Pancreas (tissue), 10 donors: ENCODE results near the gene LINGO1. TPM values are rescaled to one million over a fixed set of nuclear protein-coding genes. Genes with fewer than 3 reads are reported as not detected.

ENCODE experiments used
- ATAC-seq, 4 donors: fragments of 200-7000 bp; cut with Tn5 transposase; one replicate each; pipeline versions ENCODE4 v1.8.0 to v1.9.1; 2020; ENCODE audit warnings: mild to moderate bottlenecking in 4 of 4, moderate library complexity in 4 of 4
- DNase-seq, 6 donors: peaks; one replicate each; pipeline ENCODE4 v3.0.0-alpha.2; 2020
- FAIRE-seq: peaks from 2 replicates; lab custom pipeline; 2012; peaks lifted over from hg19 to GRCh38; lab: Jason Lieb, UNC
- H3K27ac ChIP-seq, 4 donors: fragments of 200-600 bp; sonication (generic); 1 replicate in 3 of 4; 2 replicates in 1 of 4; pipeline versions ENCODE4 v1.5.0 to v1.8.0; 2020
- H3K27me3 ChIP-seq, 4 donors: fragments of 200-600 bp; one replicate each; pipeline ENCODE4 v1.8.0; 2021
- H3K36me3 ChIP-seq, 3 donors: fragments of 200-600 bp; sonication (generic) in 1 of 3; one replicate each; pipeline versions ENCODE4 v1.5.0 to v1.8.0; 2020 to 2021
- H3K4me1 ChIP-seq, 3 donors: fragments of 200-600 bp; one replicate each; pipeline ENCODE4 v1.8.0; 2021
- H3K4me3 ChIP-seq, 4 donors: fragments of 200-600 bp; sonication (generic) in 2 of 4; one replicate each; pipeline versions ENCODE4 v1.5.0 to v1.8.0; 2020 to 2021
- H3K9me3 ChIP-seq, 4 donors: fragments of 200-600 bp; one replicate each; pipeline ENCODE4 v1.8.0; 2021
- WGBS, 2 donors: extraction: QIAGEN DNeasy Blood & Tissue Kit; methylation state at CpG; one replicate each; pipeline ENCODE4 v1.1.7; 2013; 5-methylcytosine and 5-hydroxymethylcytosine counted together
- intact Hi-C, 3 donors: fragments of 100-400 bp; cut with DNase I; formaldehyde crosslinking; loops; one replicate each; pipeline versions ENCODE4 v1.11.1 to v1.14.2; 2022
- polyA plus RNA-seq, 2 donors: library from polyadenylated mRNA; stranded (reverse); fragments of 200-250 nt; gene quantifications; one replicate each; pipeline ENCODE4 v1.2.3, GENCODE V29; 2013
- total RNA-seq, 6 donors: library from RNA; stranded (reverse); fragmentation: NEBNext Ultra II Directional in 4 of 6; extraction: Animal tissue kit (Norgen Biotek cat#: 25700) in 4 of 6; gene quantifications; one replicate each; pipeline versions ENCODE4 v1.2.1 to v1.2.4, GENCODE V29; 2021 to 2023
- TF ChIP-seq, protein P1 (sequence below), 4 donors: fragments of 200-600 bp; sonication (generic) in 3 of 4; IDR thresholded peaks; one replicate each; pipeline versions ENCODE4 v1.5.0 to v1.8.0; 2021; ENCODE audit warnings: antibody characterized with exemption in 4 of 4
- donor health status: healthy with polysubstance abuse.
- donor health status: DM: no; HTN: no; CAD: no; lungs with moderate emphysema.
- donor health status: DM: no; HTN: no; CAD: no.
- donor health status: control.
- donor health status: control.
- donor health status: Bipolar disorder and iron deficiency.
- donor health status: DM: yes; HTN: yes; CAD: no.
- donor health status: DM: no; HTN: no; CAD: no.
- donor health status: DM: no; HTN: no; CAD: no.
- donor health status: DM: yes; HTN: yes; CAD: no.

Gene LINGO1
- total and polyA plus RNA-seq, 8 donors: 0.80 to 3.0 (median 1.7) TPM

DNA sequence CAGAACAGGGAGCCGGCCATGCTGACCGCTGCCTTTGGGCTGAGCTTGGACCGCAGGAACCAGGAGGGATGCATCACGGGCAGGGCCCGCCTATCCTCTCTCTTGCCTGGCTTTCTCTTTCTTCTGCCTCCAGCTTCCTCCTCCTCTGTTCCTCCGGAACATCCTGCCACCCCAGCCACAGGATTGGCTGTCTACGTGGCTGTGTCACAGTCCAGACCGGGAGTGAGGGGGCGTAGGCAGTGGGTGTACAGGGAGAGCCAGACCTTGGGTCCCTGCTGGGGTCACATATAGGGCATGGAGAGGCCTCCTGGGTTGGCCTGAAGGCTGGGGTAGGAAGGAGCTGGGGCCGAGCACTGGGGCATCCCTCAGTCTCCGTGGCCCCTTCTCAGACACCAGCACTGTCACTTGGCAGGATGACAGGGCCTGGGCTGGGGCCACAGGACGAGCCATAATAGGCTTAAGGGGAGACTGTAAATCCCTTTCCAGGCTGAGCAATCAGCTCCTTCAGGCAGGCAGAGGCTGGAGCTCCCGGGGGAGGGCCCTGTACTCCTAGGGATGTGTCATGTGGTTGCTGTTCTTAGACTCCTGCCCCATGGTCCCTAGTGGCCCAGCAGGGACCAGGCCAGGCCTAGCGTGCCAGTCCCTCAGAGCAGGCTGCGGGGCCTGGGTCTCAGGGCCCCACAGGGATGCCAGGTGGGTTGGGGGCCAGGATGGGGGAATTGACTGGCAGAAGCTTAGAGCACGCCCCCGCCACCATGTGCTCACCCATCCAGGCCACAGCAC is 25.4 kb downstream of the LINGO1 start:
- Histone ChIP-seq H3K9me3 (no peaks in the 10 kb centered on the region), H3K27ac (no peak overlapping the region), H3K4me3 (no peak overlapping the region), H3K27me3 (no peaks in the 10 kb centered on the region), H3K4me1 (no peaks in the 10 kb centered on the region), H3K36me3 (no peaks in the 10 kb centered on the region)
- ATAC-seq (peak in 1 of 4 donors; percentile 56), DNase-seq (no peak), FAIRE-seq (no peak)
- TF ChIP-seq, protein P1, sequence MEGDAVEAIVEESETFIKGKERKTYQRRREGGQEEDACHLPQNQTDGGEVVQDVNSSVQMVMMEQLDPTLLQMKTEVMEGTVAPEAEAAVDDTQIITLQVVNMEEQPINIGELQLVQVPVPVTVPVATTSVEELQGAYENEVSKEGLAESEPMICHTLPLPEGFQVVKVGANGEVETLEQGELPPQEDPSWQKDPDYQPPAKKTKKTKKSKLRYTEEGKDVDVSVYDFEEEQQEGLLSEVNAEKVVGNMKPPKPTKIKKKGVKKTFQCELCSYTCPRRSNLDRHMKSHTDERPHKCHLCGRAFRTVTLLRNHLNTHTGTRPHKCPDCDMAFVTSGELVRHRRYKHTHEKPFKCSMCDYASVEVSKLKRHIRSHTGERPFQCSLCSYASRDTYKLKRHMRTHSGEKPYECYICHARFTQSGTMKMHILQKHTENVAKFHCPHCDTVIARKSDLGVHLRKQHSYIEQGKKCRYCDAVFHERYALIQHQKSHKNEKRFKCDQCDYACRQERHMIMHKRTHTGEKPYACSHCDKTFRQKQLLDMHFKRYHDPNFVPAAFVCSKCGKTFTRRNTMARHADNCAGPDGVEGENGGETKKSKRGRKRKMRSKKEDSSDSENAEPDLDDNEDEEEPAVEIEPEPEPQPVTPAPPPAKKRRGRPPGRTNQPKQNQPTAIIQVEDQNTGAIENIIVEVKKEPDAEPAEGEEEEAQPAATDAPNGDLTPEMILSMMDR (IDR thresholded peaks at IDR 0.05): no peak
- WGBS, 2 donors: 85 to 89% methylated on average over 17 of the region's 17 CpGs
- intact Hi-C loops: loop anchor here in 1 of 3 donors (10.0 kb wide), 1 partner anchor 63 kb away; no protein-coding TSS in a partner anchor

DNA sequence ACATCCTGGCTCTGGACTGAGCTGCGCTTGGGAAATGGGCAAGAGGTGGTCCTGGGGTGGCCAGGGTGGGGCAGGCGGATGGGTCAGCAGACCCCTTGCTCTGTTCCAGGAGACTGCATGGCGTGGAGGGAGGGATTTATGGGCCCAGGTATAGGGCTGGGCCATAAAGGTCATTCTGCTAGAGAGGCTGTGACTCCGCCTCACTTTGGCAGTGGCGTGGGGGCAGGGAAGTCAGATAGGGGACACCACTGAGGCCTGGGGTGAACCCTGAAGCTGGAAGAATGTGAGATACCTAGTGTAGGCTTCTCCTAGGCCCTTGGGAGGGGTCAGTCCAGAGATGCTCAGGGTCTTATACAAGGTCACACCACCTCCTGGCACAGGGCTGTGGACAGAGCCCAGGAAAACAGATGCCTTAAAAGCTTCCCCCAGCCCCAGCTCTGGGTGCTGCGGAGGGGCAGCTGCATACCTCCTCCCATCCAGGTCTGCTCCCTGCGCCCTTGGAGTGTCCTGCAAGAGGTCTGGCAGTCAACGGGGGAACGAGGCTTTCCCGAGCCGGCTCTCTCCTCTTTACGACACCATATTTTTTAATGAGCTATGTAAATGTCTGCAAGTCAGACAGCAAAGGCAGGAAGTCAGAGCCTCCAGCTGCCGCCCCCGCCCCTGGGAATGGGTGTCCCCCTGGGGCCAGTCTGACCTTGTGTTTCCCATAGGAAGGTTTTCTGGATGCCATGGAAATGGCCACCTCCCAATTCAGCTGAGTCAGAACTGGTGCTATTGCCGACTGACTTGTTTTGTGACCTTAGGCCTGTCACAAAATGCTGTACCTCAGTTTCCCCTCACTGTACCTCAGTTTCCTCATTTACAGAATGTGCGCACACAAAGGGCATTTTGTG is 26.3 kb downstream of the LINGO1 start:
- no peak overlapping the region for H3K27ac ChIP-seq
- FAIRE-seq (no peak), DNase-seq (no peak)

GRCh38 chr15:77605547-77605946 is 27.2 kb downstream of the LINGO1 start:
- TF ChIP-seq, protein P1 (IDR thresholded peaks at IDR 0.05): no peak
- no peaks in the 10 kb centered on the region for H3K9me3 ChIP-seq
- intact Hi-C loops: loop anchor here in 1 of 3 donors (10.0 kb wide), 1 partner anchor 61 kb away; no protein-coding TSS in a partner anchor
- 39 to 40% methylated on average over 6 of the region's 6 CpGs for WGBS, 2 donors
- no peaks in the 10 kb centered on the region for H3K27me3 ChIP-seq
- ATAC-seq (peak in 1 of 4 donors; percentile 42), FAIRE-seq (no peak), DNase-seq (peak in 3 of 6 donors; percentile 26 to 57 (median 34))
- H3K36me3 ChIP-seq: no peaks in the 10 kb centered on the region
- H3K27ac ChIP-seq: no peak overlapping the region
- no peaks in the 10 kb centered on the region for H3K4me1 ChIP-seq
- no peak overlapping the region for H3K4me3 ChIP-seq

More for the DNA sequence above, 26.3 kb downstream of the LINGO1 start:
- Histone ChIP-seq H3K4me3 (no peak overlapping the region), H3K36me3 (no peaks in the 10 kb centered on the region), H3K27me3 (no peaks in the 10 kb centered on the region), H3K4me1 (no peaks in the 10 kb centered on the region), H3K9me3 (no peaks in the 10 kb centered on the region)
- intact Hi-C loops: loop anchor here in 1 of 3 donors (10.0 kb wide), 1 partner anchor 62 kb away; no protein-coding TSS in a partner anchor
- TF ChIP-seq, protein P1 (IDR thresholded peaks at IDR 0.05): no peak
- ATAC-seq: no peak
- WGBS, 2 donors: 72 to 73% methylated on average over 16 of the region's 16 CpGs

DNA sequence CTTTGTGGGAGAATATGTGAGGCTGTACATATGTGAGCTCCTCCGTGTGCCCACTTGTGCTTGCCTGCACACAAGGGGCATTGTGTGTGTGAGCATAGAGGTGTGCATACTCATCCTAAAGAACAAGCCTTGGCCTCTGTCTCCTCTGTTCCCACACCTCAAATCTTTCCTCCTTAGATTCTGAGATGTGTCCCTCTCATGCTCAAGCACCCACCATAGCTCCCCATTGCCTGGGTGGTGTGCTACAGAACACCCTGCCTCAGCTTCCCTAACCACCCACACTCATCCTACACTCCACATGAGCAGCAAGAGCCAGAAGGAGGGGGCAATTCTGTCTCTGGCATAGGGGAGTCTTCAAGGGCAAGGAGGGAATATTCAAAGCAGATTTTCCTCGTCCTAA is 27.7 kb downstream of the LINGO1 start:
- Histone ChIP-seq H3K4me1 (no peaks in the 10 kb centered on the region), H3K4me3 (no peak overlapping the region), H3K27me3 (no peaks in the 10 kb centered on the region), H3K36me3 (no peaks in the 10 kb centered on the region), H3K9me3 (no peaks in the 10 kb centered on the region), H3K27ac (no peak overlapping the region)
- FAIRE-seq (no peak), ATAC-seq (no peak), DNase-seq (no peak)
- TF ChIP-seq, protein P1 (IDR thresholded peaks at IDR 0.05): no peak
- intact Hi-C loops: loop anchor here in 1 of 3 donors (10.0 kb wide), 1 partner anchor 60 kb away; no protein-coding TSS in a partner anchor
- WGBS, 2 donors: 55 to 59% methylated on average over 2 of the region's 2 CpGs
